HG03460 (cell line): ENCODE data around the gene ASZ1.

Experiments used
- ATAC-seq: cut with Tn5 transposase; IDR thresholded peaks from one replicate; pipeline ENCODE4 v1.9.1; 2021; ENCODE audit not compliant: unreplicated experiment

Gene ASZ1

GRCh38 chr7:117347480-117347879 is 79.8 kb downstream of the ASZ1 start:
- peak; percentile 43 for ATAC-seq

GRCh38 chr7:117346161-117346560 is 81.1 kb downstream of the ASZ1 start:
- no peak for ATAC-seq

GRCh38 chr7:117338020-117338419 is 89.3 kb downstream of the ASZ1 start:
- no peak for ATAC-seq

GRCh38 chr7:117333168-117333567 is 94.1 kb downstream of the ASZ1 start:
- ATAC-seq = no peak

- ATAC-seq = no peak
Measured at GRCh38 chr7:117332031-117332430, 95.3 kb downstream of the ASZ1 start.

- no peak for ATAC-seq
Measured at GRCh38 chr7:117325836-117326235, 101.5 kb downstream of the ASZ1 start.

- no peak for ATAC-seq
Measured at GRCh38 chr7:117324960-117325359, 102.3 kb downstream of the ASZ1 start.

- ATAC-seq = no peak
Measured at GRCh38 chr7:117323851-117324711, 103.2 kb downstream of the ASZ1 start.

GRCh38 chr7:117323305-117323850 is 103.9 kb downstream of the ASZ1 start:
- ATAC-seq = no peak

GRCh38 chr7:117322741-117323304 is 104.5 kb downstream of the ASZ1 start, which contains the start of gene WNT2:
Gene WNT2 (minus strand): TSS chr7:117323058. CDS start chr7:117322989, 69 bp downstream.
- ATAC-seq = no peak

GRCh38 chr7:117320523-117320922 is 106.8 kb downstream of the ASZ1 start:
- ATAC-seq = no peak

GRCh38 chr7:117319181-117319580 is 108.1 kb downstream of the ASZ1 start:
- ATAC-seq = no peak

- no peak for ATAC-seq
Measured at GRCh38 chr7:117313582-117313981, 113.7 kb downstream of the ASZ1 start.
